Measurements from ENCODE around the gene KRTAP10-8. TPM values are rescaled to one million over a fixed set of nuclear protein-coding genes. Genes with fewer than 3 reads are reported as not detected.

The KRTAP10-8 gene
- total RNA-seq, 4 donors from 2014 or later = not detected

DNA sequence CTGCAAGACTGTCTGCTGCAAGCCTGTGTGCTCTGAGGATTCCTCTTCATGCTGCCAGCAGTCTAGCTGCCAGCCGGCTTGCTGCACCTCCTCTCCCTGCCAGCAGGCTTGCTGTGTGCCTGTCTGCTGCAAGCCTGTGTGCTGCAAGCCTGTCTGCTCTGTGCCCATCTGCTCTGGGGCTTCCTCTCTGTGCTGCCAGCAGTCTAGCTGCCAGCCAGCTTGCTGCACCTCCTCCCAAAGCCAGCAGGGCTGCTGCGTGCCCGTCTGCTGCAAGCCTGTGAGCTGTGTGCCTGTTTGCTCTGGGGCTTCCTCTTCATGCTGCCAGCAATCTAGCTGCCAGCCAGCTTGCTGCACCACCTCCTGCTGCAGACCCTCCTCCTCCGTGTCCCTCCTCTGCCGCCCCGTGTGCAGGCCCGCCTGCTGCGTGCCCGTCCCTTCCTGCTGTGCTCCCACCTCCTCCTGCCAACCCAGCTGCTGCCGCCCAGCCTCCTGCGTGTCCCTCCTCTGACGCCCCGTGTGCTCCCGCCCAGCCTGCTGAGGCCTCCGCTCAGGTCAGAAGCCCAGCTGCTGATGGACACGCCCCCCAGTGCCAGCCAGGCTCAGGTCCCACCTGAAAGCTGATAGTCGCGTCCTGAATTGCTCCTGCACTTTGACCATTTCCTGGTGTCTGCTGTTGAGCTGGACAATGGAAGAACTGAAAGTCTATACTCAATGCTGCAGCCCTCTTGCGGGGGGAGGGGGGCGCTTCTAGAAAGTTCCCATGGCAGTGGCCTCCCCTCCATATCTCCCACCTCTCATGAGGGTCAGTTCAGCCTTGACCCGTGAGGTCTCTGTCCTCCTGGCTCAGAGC is 37.2 kb upstream of the KRTAP10-8 start:
- H3K36me3 ChIP-seq = no peaks in the 10 kb centered on the region
- no peak overlapping the region for H3K4me3 ChIP-seq
- intact Hi-C loops (cut with DNase I) = no loop called here
- peak; percentile 68 for DNase-seq (ENCODE audit: extremely low spot score)
- no peak for TF ChIP-seq POLR2A (IDR thresholded peaks at IDR 0.05; ENCODE audit: low read depth)
- TF ChIP-seq, protein P1, sequence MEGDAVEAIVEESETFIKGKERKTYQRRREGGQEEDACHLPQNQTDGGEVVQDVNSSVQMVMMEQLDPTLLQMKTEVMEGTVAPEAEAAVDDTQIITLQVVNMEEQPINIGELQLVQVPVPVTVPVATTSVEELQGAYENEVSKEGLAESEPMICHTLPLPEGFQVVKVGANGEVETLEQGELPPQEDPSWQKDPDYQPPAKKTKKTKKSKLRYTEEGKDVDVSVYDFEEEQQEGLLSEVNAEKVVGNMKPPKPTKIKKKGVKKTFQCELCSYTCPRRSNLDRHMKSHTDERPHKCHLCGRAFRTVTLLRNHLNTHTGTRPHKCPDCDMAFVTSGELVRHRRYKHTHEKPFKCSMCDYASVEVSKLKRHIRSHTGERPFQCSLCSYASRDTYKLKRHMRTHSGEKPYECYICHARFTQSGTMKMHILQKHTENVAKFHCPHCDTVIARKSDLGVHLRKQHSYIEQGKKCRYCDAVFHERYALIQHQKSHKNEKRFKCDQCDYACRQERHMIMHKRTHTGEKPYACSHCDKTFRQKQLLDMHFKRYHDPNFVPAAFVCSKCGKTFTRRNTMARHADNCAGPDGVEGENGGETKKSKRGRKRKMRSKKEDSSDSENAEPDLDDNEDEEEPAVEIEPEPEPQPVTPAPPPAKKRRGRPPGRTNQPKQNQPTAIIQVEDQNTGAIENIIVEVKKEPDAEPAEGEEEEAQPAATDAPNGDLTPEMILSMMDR (IDR thresholded peaks at IDR 0.05) = no peak
- TF ChIP-seq POLR2AphosphoS5 (IDR thresholded peaks at IDR 0.05) = no peak
- TF ChIP-seq EP300 (IDR thresholded peaks at IDR 0.05) = no peak
- H3K4me1 ChIP-seq = no peaks in the 10 kb centered on the region
- peaks cover 0 to 25% (median 18%) of the 10 kb centered on the region in 4 donors for H3K9me3 ChIP-seq
- no peak overlapping the region for H3K27ac ChIP-seq (replicated peaks in 1 of 4)
- H3K27me3 ChIP-seq = peaks cover 0 to 48% (median 0%) of the 10 kb centered on the region in 4 donors
- 36% methylated on average over 9 of the region's 21 CpGs for WGBS

DNA sequence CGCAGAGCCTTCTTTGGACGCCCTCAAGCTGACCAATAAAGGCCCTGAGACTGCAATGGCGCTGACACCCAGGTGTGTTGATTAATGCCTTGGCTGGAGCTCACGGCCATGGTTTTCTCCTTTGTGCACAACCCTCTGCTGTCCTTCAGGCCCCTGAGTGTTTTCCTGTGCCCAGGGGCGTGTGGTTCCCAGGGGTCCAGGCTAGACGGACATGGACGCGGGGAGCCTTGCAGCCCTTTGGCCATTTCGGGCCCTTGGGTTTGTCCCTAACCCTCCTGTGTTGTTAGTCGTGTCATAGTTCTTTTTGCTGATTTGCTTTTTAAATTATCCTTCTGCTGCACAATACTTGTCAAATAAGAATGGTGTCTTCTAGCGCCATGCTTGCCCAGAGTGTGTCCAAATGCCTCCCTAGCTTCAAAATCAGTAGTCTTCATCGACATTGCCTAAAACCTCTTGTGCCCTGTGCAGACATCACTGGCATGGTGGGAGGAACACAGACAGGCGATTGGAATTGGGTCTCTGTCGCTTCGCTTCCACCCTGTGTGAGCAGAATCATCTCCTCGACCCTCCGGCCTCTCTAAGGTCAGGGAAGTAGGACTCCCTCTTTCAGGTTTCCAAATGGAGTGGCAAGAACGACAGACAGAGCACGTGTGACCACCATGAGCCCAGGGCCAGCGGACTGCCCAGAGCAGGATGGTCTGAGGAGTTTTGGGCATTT is 36.4 kb upstream of the KRTAP10-8 start:
- no peaks in the 10 kb centered on the region for H3K36me3 ChIP-seq
- no peak overlapping the region for H3K27ac ChIP-seq (replicated peaks in 1 of 4)
- peaks cover 0 to 29% (median 18%) of the 10 kb centered on the region in 4 donors for H3K9me3 ChIP-seq
- TF ChIP-seq POLR2AphosphoS5 (IDR thresholded peaks at IDR 0.05) (no peak), EP300 (IDR thresholded peaks at IDR 0.05) (no peak), POLR2A (IDR thresholded peaks at IDR 0.05; ENCODE audit: low read depth) (no peak)
- TF ChIP-seq, protein P1 (IDR thresholded peaks at IDR 0.05) = no peak
- DNase-seq (ENCODE audit: extremely low spot score) = no peak
- peaks cover 0 to 46% (median 0%) of the 10 kb centered on the region in 4 donors for H3K27me3 ChIP-seq
- H3K4me3 ChIP-seq = no peak overlapping the region
- 88% methylated on average over 20 of the region's 20 CpGs for WGBS
- no peaks in the 10 kb centered on the region for H3K4me1 ChIP-seq
- intact Hi-C loops (cut with DNase I) = no loop called here

- intact Hi-C loops (cut with DNase I) = no loop called here
- H3K9me3 ChIP-seq = peaks cover 0 to 34% (median 17%) of the 10 kb centered on the region in 4 donors
- no peak for TF ChIP-seq EP300 (IDR thresholded peaks at IDR 0.05)
- TF ChIP-seq POLR2AphosphoS5 (IDR thresholded peaks at IDR 0.05) = no peak
- TF ChIP-seq, protein P1 (IDR thresholded peaks at IDR 0.05) = no peak
- no peak for TF ChIP-seq POLR2A (IDR thresholded peaks at IDR 0.05; ENCODE audit: low read depth)
These were observed 35.9 kb upstream of the KRTAP10-8 start for GRCh38 chr21:44576025-44576420.

GRCh38 chr21:44578371-44579055 is 33.4 kb upstream of the KRTAP10-8 start:
- DNase-seq (ENCODE audit: extremely low spot score) = peak; percentile 57
- H3K36me3 ChIP-seq = no peaks in the 10 kb centered on the region
- 90% methylated on average over 15 of the region's 17 CpGs for WGBS
- intact Hi-C loops (cut with DNase I) = no loop called here
- H3K27me3 ChIP-seq = peaks cover 0 to 42% (median 0%) of the 10 kb centered on the region in 4 donors
- H3K27ac ChIP-seq (replicated peaks in 1 of 4) = no peak overlapping the region
- H3K9me3 ChIP-seq = peaks cover 0 to 36% (median 17%) of the 10 kb centered on the region in 4 donors
- TF ChIP-seq POLR2A (IDR thresholded peaks at IDR 0.05; ENCODE audit: low read depth) (no peak), EP300 (IDR thresholded peaks at IDR 0.05) (no peak), POLR2AphosphoS5 (IDR thresholded peaks at IDR 0.05) (no peak)
- TF ChIP-seq, protein P1 (IDR thresholded peaks at IDR 0.05) = no peak
- no peak overlapping the region for H3K4me3 ChIP-seq
- peaks cover 0 to 6% (median 2%) of the 10 kb centered on the region in 4 donors for H3K4me1 ChIP-seq

More at GRCh38 chr21:44576025-44576420, 35.9 kb upstream of the KRTAP10-8 start:
- Histone ChIP-seq H3K27ac (replicated peaks in 1 of 4) (no peak overlapping the region), H3K4me1 (no peaks in the 10 kb centered on the region), H3K4me3 (no peak overlapping the region), H3K27me3 (peaks cover 0 to 46% (median 0%) of the 10 kb centered on the region in 4 donors), H3K36me3 (no peaks in the 10 kb centered on the region)
- peak; percentile 78 for DNase-seq (ENCODE audit: extremely low spot score)
- WGBS = 85% methylated on average over 10 of the region's 10 CpGs
